Activated CD4-positive, alpha-beta T cell treated with anti-CD3 and anti-CD28 coated beads, Interleukin-10, Interleukin-2, amounts not matched to agents 100 ng/mL and 50 ng/mL, durations not matched to agents 16 hours and 8 hours (primary cell): Measurements from ENCODE around the gene BAIAP2.
"Not testable (repeated sequence)": the region's sequence is repeated elsewhere in the genome, so short reads cannot be mapped to it uniquely, and the experiment has no call there.

Experiments used
- DNase-seq: peaks from one replicate; pipeline ENCODE4 v3.0.0-alpha.2; 2020

The BAIAP2 gene

GRCh38 chr17:81147701-81148100, 112.8 kb downstream of the BAIAP2 start:
- DNase-seq: no peak

DNA sequence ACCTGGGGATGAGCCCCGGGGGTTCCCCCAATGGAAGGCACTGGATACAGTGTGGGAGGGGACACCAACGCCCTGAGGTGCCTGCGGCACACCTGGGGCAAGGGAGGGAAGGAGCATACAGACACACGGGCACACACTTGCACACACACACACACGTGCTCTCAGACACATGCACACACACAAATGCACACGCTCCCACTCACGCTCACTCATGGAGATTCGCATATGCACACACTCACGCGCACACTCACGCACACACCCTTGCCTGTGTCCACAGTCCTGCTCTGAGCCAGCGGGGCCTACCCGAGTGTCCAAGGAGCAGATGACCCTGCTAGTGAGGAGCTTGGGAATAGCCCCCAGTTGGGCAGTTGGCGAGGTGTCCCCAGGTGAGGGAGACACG, 113.6 kb downstream of the BAIAP2 start:
- DNase-seq: no peak

DNA sequence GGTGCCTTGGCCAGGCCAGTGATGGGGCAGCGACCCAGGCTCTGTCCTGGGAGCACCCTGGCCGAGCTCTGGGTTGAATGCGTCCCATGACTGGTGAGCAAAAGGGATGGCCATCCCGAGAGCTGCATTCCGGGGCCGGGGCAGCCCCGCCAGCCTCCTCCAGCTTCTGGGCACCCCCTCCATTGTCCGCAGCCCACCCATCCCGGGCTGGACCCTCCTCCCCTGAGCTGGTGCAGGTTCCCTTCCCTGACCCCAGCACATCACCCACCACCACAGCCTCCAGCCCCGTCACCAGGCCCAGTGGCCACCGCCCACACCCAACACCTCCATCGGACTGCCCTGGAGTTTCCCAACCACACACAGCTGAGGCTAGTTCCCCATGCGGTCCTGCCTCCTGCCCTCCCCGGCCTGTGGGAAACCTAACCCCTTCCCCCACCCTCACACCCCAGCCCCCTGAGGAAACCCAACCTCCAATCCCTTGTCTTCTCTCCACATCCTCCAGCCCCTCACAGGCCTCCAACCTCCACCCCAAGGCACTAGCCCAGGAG, 114.1 kb downstream of the BAIAP2 start:
- no peak for DNase-seq

DNA sequence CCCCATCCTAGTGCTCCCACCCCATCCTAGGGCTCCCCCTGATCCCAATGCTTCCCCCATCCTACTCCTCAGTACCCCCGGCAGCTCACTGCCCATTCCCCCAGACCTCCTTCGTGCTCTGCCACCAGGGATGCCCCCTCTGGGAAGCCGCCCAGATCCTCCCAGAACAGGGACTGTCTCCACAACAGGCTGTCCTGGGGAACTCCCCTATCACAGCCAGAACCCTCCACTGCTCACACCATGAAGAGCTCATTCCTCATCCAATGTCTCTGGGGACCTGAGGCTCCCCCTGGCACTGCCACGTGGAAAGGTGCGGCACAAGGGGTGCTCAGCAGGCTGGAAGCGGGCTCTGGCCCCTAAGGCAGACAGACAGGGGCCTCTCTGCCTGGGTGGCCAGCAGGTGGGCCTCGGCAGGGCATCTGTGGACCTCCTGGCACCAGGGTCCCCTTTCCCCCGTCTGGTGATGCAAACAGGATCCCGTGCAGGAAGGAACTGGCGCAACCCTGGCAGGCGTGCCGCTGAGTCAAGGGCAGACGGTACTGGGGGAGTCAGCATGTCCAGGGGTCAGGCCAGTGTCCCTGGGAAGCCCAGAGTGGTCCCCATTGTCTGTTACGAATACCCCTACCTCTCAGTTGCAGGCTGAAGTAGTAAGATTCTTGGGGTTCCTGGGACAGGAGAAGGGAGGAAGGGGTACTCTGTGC, 115.6 kb downstream of the BAIAP2 start:
- no peak for DNase-seq

- DNase-seq: no peak
Observed at GRCh38 chr17:81151278-81151677, 116.3 kb downstream of the BAIAP2 start.

DNA sequence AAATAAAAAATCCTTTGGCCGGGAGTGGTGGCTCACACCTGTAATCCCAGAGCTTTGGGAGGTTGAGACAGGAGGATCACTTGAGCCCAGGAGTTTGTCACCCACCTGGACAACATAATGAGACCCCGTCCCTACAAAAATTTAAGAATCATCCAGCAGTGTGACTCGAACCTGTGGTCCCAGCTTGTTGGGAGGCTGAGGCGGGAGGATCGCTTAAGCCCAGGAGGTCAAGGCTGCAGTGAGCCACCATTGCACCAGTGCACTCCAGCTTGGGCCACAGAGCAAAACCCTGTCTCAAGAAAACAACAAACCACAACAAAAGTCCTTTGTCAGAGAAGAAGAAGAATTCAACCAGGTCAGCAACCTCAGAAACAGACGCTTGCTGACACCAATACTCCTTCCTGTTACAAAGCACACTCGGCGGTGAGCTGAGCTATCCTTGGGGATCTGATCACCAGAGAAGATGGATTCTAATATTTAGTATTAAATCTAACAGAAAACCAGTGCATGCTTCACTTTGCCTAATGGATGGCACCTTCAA, 117.4 kb downstream of the BAIAP2 start:
- DNase-seq: no peak

DNA sequence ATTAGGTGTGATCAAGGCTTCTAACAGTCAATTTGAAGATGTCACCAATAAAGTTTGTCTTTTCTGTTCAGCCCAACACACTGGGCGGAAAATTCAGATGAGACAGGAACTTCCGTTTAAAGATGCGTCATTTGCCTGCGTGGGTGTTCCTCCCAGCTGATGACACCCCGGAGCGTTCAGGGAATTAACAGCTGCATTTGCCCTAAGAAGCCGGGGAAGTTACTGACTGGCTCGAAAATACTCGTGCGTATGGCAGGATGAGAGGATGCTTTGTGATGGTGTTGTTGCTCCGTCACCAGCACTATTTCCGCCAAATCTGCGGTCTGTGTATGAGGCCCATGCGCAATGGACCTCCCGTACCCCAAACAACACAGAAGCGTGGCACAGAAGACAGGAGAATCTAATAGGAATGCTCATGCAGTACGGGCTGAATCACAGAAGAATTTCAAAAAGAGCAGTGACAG, 118.4 kb downstream of the BAIAP2 start:
- no peak for DNase-seq

GRCh38 chr17:81154016-81154415, 119.1 kb downstream of the BAIAP2 start:
- not testable (repeated sequence) for DNase-seq

DNA sequence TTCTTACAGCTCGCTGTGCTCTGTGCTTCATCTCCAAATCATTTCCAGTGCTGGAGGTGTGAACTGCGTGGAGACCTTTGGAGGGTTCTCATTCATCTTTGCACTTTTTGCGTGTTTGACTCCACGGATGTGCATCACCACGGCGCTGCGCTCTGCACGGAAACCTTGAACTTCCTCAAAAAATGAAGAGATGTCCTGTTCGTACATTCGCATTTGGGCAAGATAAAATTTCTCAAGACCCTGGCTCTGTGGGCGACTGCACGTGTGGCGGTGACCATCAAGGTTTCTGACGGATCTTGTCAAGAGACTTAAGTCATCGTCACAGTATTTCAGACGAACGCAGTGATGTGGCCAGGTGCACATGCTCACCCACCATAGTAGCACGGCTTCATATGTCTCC, 120.0 kb downstream of the BAIAP2 start:
- DNase-seq: no peak

DNA sequence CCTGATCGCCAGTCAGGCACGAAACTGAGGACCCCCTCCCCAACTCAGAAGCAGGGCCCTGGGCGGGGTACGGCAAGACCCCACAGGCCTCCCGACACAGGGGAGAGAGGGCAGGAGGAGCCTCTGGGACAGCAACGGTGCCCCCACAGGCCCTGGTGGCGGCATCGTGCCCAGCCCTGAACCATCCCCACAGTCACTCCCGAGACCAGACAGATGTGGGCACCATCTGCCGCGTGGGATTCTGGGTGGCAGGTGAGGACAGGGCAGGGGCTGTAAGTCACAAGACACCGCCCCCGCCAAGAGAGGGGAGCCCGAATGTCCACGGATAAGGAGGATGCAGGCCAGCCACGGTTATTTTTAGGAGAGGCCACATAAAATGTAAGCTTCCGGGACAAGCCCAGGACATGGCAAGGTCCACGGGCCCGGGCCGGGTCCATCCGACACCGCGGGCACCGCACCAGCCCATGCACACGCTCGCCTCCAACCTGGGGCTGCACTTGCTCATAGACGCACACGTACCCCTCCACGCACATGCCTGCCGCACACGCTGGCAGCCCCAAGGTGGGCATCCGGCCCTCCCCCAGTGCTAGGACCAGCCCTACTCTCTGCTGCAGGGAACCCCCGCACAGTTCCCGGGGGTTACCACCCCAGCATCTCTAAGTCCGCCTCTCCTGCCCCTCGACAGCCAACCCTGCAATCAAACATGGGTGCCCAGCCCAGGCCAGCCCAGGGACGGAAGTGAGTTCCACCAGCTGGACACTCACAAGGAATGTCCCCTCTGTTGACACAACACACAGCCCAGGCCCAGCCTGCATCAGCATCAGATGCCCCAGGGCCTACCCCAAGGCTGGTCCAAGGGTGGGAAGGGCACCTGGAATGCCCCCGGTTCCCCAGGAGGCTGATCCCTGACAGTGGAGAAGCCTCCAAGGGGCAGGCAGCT, 122.2 kb downstream of the BAIAP2 start:
- no peak for DNase-seq

DNA sequence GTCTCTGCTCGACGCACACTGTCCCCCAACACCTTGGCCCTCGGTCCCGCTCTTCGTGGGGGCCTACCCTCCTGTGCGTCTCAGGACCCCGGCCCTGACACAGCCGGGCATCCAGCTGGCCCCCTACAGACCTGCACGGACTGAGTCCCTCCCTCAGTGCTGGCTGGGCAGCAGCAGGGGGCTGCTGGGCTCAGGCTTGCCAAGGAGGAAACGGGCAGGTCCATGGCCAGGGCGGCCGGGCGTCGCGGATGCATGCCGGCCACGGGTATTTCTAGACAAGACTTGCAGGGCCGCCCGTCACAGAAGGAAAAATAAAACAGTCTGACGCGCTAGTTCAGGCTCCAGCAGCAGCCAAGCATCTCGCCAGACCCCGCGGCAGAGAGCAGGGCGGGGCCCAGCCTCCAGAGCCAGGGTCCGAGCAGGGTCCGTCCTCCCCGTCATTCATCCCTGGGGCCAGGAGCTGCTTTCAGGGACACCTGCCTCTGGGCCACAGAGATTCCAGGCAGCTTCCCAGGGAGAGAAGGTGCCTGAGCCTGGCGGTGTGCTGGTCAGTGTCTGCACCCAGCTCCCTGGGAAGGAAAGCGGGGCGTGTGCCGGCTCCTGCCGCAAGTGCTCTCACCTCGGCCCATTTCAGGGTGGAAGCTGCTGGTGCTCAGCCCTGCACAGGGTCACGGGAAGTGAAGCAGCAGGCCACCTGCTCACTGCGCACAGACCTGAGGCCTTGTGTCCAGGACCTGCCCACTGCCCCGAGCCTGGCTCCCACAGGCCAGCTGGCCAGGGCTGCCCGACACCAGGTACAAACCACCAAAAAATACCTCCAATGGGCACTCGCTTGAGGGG, 123.1 kb downstream of the BAIAP2 start:
- no peak for DNase-seq

DNA sequence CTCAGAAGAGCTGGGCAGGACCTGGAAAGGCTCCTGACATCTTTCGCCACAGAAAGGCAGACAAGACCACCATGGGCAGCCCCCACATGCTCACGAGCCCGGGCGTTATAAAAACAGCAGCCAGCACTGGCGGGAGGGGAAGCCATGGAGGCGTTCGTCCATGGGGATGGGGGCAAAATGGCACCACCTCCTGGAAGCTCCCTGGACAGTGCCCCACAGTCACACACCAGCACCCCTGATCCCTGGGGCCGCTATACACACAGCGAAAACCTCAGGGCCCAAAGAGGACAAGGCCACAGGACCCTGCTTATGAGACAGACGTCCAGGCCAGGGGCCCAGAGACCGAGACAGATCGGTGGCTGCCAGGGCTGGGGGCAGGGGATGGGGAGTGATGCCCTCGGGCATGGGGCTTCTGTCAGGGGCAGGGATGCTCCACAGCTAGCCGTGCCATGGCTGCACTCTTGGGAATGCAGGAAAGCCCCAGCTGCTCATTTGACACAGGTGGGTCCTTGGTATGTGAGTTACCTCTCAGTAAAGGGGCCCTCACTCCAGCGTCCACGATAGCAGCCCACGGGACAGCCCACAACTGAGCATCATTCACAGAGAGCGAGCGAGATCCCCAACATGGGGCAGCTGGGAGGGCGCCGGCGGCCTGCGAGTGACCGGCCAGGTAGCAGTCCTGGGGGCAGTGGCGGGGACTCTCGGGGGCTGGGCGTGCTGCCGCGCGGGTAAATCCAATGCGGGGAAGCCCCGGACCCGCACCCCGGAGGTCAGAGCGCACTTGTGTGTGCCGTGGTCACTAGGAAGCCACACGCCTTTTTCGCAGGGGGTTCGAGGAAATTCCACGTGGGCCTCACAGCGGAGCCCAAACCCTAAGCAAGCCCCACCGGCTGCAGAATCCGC, 124.0 kb downstream of the BAIAP2 start:
- DNase-seq: no peak

DNA sequence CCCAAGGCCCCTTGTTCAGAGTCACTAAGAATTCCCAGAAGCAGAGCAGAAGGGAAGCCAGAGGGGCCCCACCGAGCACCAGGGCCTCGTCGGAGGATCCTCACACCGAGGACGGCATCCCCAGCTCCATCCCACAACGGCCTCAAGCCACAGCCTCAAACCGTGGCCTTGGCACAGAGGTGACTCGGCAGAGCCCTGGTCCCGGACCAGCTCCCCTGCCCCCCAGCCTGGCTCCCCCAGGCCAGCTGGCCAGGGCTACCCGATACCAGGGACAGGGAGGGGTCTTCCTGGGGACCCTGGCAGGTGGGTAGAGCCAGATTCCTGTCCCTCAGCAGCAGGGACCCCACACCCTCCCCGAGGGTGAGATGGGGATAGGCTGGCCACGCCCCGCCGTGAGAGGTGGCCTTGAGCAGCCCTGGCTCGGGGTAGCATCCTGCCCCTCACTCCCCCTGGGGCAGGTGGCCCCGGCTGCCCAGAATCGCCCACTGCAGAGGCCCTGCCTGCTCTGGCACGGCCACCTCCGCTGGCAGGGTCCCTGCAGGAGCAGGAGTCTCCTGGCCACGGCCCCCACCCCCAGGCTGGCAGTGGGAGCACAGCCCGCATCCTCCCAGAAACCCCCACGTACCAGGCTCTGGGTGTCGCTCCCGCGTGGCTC, 124.8 kb downstream of the BAIAP2 start:
- no peak for DNase-seq

GRCh38 chr17:81160306-81160705, 125.4 kb downstream of the BAIAP2 start:
- DNase-seq: no peak

GRCh38 chr17:81160747-81161453, 125.9 kb downstream of the BAIAP2 start:
- no peak for DNase-seq

- no peak for DNase-seq
Observed at GRCh38 chr17:81161536-81161935, 126.6 kb downstream of the BAIAP2 start.

- no peak for DNase-seq
Observed at GRCh38 chr17:81161972-81162371, 127.0 kb downstream of the BAIAP2 start.

GRCh38 chr17:81162491-81162890, 127.5 kb downstream of the BAIAP2 start:
- no peak for DNase-seq

GRCh38 chr17:81163051-81163695, 128.2 kb downstream of the BAIAP2 start:
- DNase-seq: no peak
